Measurements from ENCODE around the gene PRSS50.
A peak's percentile ranks its signal among the peaks of the same experiment; 100 is the strongest.

PRSS50 gene

GRCh38 chr3:46693038-46693891 lies 24.4 kb downstream of the PRSS50 start, which contains the start of gene ALS2CL:
Gene ALS2CL (minus strand): TSS chr3:46693679. CDS start chr3:46689440, 4,239 bp downstream.
- DNase-seq: peak in 7 of 56 donors; percentile 13 to 64 (median 32)

GRCh38 chr3:46692566-46692990 lies 25.1 kb downstream of the PRSS50 start:
- no peak for DNase-seq

GRCh38 chr3:46690798-46691197 lies 26.9 kb downstream of the PRSS50 start:
- no peak for DNase-seq

- DNase-seq: no peak
Observed at GRCh38 chr3:46685446-46685845, 32.2 kb downstream of the PRSS50 start.

GRCh38 chr3:46684891-46685290 lies 32.8 kb downstream of the PRSS50 start:
- no peak for DNase-seq

GRCh38 chr3:46682974-46683373 lies 34.7 kb downstream of the PRSS50 start:
- no peak for DNase-seq

- no peak for DNase-seq
Observed at GRCh38 chr3:46681856-46682540, 35.7 kb downstream of the PRSS50 start.

- DNase-seq: no peak
Observed at GRCh38 chr3:46681387-46681786, 36.3 kb downstream of the PRSS50 start.

GRCh38 chr3:46680298-46680826 lies 37.3 kb downstream of the PRSS50 start:
- DNase-seq: no peak

DNA sequence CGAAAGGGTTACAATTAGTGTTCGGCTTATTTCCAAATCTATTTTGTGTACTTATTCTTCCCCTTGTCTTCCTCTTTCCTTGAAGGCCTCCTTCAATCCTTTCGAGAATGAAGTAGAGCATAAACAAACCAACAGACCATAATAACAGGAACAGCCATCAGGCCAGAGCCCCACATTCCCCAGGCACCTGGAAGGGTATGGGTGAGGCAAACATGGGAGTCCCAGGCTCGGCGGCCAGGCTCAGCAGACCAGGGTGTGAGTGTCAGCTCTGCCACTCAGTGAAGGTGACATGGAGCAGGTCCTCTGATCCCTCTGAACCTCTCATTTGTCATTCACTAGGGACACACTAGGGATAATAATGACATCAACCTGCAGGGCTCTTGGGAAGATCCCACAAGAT lies 38.0 kb downstream of the PRSS50 start:
- no peak for DNase-seq

- DNase-seq: no peak
Observed at GRCh38 chr3:46678280-46678679, 39.4 kb downstream of the PRSS50 start.

GRCh38 chr3:46677411-46677726 lies 40.3 kb downstream of the PRSS50 start:
- DNase-seq: no peak

- DNase-seq: no peak
Observed at GRCh38 chr3:46676601-46677410, 40.9 kb downstream of the PRSS50 start.

GRCh38 chr3:46675843-46676567 lies 41.7 kb downstream of the PRSS50 start:
- DNase-seq: peak in 16 of 56 donors; percentile 7 to 61 (median 33)

DNA sequence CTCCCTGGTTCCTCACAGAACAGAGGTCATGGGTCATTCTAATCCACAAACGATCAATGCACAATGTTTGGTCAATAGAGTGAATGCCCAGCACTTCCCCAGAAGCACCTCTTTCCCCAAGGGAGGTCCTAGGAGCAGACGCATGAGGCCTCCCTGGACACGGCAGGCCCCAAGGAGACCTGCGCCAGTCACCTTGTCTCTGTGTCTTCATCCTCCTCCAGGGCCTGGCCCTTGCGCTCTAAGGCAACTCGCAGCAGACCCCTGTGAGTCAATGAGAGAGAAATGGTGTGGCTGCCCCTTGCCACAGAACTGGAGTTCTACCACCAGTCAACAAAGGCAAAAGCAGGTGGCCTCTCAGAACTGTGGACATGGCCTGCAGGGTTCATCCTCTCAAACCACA lies 42.2 kb downstream of the PRSS50 start:
- DNase-seq: no peak

GRCh38 chr3:46674031-46674845 lies 43.4 kb downstream of the PRSS50 start:
- no peak for DNase-seq

DNA sequence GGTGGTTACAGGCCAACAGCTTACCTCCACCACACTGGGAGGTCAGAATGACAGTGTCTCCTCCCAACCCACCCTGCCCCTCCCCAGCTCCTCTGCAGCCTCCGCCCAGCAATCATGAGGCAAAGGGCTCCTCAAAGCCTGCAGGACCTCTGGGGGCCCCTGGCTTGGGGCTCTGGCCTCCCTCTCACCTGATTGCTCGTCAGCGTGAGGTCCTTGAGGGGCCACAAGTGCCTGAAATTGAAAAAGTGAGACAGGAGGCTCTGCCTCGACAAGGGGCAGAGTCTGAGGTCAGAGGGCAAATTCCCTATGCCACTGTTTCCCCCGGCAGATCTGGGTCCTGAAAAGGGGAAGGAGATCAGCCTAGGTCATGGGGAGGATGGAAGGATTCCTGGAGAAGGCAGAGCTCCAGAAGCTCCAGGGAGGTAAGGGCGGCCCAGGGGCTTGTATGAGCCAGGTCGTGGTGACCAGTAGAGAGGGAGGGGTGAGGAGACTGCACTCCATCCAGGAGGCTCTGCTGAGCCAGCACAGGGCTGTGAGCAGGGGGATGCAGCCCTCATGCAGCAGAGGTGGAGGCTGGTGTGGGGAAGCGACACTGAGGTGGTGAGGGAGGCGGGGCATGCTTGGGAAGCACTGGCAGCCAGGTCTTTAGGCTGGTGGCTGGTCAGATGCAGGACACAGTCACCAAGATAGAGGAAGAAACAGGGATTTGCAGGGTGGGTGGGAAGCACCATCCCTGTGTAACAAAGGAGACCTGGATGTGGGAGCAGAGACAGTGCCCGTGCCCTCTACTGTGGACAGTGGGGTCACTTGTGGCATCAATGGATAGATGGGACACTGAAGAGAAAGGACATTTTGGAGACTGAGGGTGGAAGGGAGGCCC lies 44.3 kb downstream of the PRSS50 start:
- no peak for DNase-seq

GRCh38 chr3:46672349-46672695 lies 45.3 kb downstream of the PRSS50 start:
- no peak for DNase-seq
